Testis (tissue), 2 donors: ENCODE data around the gene CSMD2.

Experiments
- CTCF ChIP-seq, 3 experiments: fragments of 450-650 bp in 2 of 3; fragments of 200-600 bp in 1 of 3; sonication (generic) in 1 of 3; IDR thresholded peaks; one replicate each; pipeline ENCODE4 v1.5.1; 2016 to 2019; ENCODE audit warnings: antibody characterized with exemption in 3 of 3, mild to moderate bottlenecking in 2 of 3, moderate library complexity in 1 of 3
- POLR2A ChIP-seq: fragments of 450-650 bp; IDR thresholded peaks from one replicate; pipeline ENCODE4 v1.6.1; 2017; ENCODE audit warnings: antibody characterized with exemption, mild to moderate bottlenecking, moderate library complexity

GRCh38 chr1:33738976-33739375 lies 426.1 kb downstream of the CSMD2 start:
- TF ChIP-seq POLR2A: no peak
- TF ChIP-seq CTCF (IDR thresholded peaks at IDR 0.05): no peak
